Activated T-cell treated with anti-CD3 and anti-CD28 coated beads, Interleukin-2, amount 50 U/mL, for 72 hours (primary cell): ENCODE data around the gene DUSP5. TPM values are rescaled to one million over a fixed set of nuclear protein-coding genes. Genes with fewer than 3 reads are reported as not detected.

ENCODE experiments used
- ATAC-seq, 2 donors: fragments of 150-1000 bp; cut with Tn5 transposase; replicated peaks in 1 of 2; 2 replicates each; pipeline ENCODE4 v1.10.0; 2021; ENCODE audit warnings: moderate library complexity in 2 of 2, mild to moderate bottlenecking in 1 of 2
- DNase-seq, 2 donors: peaks; one replicate each; pipeline ENCODE4 v3.0.0; 2021 to 2022; ENCODE audit warnings: mixed read lengths in 1 of 2
- H3K27ac Mint-ChIP-seq: one replicate; pipeline ENCODE4 v1.8.0; 2022; ENCODE audit warnings: mild to moderate bottlenecking, moderate library complexity, mixed read lengths
- H3K27me3 Mint-ChIP-seq: one replicate; pipeline ENCODE4 v1.8.0; 2022; ENCODE audit warnings: low read depth, mixed read lengths
- H3K36me3 Mint-ChIP-seq, 2 donors: one replicate each; pipeline ENCODE4 v1.8.0; 2022; ENCODE audit warnings: mixed read lengths in 2 of 2, mild to moderate bottlenecking in 1 of 2; ENCODE audit not compliant: insufficient read depth in 2 of 2
- H3K4me1 Mint-ChIP-seq: one replicate; pipeline ENCODE4 v1.8.0; 2022; ENCODE audit warnings: low read depth, mixed read lengths
- H3K4me3 Mint-ChIP-seq, 2 donors: one replicate each; pipeline ENCODE4 v1.8.0; 2022; ENCODE audit warnings: mild to moderate bottlenecking in 2 of 2, mixed read lengths in 2 of 2, moderate library complexity in 2 of 2
- H3K9me3 Mint-ChIP-seq, 2 donors: one replicate each; pipeline ENCODE4 v1.8.0; 2022; ENCODE audit warnings: mixed read lengths in 2 of 2
- total RNA-seq, 2 donors: library from RNA; stranded (reverse); gene quantifications; one replicate each; pipeline ENCODE4 v1.2.3, GENCODE V29; 2022

The DUSP5 gene
- total RNA-seq, 2 donors from 2014 or later = 122 to 242 TPM

DNA sequence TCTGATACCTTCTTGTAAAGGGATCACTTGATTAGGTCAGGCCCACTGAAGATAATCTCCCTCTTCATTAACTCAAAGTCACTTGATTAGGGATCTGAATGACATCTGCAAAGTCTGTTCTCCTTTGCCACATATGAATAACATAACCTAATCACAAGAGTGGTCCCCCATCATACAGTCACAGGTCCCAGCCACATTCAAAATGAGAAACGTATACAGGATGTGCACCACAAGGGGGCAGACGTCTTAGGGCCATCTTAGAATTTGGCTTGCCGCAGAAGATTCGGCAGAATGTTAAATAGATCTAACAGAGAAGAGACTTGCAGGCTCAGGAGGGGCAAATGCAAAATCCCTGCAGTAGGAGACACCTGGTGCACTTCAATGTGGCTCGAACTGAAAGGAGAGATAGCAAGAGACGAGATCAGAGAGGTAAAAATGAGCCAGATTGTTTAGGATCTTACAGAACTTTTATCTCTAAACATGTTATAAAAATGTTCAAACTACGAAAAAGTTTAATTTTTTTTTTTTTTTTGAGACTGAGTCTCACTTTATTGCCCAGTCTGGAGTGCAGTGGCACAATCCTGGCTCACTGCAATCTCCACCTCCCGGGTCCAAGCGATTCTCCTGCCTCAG, 59.4 kb downstream of the DUSP5 start:
- Mint-ChIP-seq H3K4me3 (peak overlapping the region in 1 of 2 donors; percentile 23), H3K27me3 (peaks cover 26% of the 10 kb centered on the region), H3K27ac (no peak overlapping the region), H3K9me3 (peaks cover 0 to 2% of the 10 kb centered on the region in 2 donors), H3K4me1 (peaks cover 8% of the 10 kb centered on the region), H3K36me3 (no peaks in the 10 kb centered on the region)
- peak; percentile 62 to 75 for DNase-seq
- ATAC-seq = peak; percentile 88 to 89

DNA sequence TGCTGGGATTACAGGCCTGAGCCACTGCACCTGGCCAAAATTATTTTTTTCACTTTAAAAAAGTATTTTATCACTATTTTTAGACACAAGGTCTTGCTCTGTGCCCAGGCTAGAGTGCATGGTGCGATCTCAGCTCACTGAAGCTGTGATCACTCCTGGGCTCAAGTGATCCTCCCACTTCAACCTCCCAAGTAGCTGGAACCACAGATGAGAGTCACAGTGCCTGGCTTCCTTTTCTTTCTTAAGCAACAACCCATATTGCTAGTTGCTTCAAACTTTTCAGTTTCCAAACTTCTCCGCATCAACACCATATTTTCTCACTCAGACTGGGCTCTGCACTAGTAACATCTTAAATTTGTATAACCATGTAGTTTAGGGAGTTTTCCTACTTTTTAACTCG, 60.3 kb downstream of the DUSP5 start:
- peaks cover 8% of the 10 kb centered on the region for H3K4me1 Mint-ChIP-seq
- peaks cover 20% of the 10 kb centered on the region for H3K27me3 Mint-ChIP-seq
- ATAC-seq = no peak

GRCh38 chr10:110560012-110560411, 62.3 kb downstream of the DUSP5 start:
- Mint-ChIP-seq H3K4me3 (no peak overlapping the region), H3K27me3 (peaks cover 33% of the 10 kb centered on the region), H3K27ac (no peak overlapping the region), H3K36me3 (no peaks in the 10 kb centered on the region), H3K4me1 (peaks cover 8% of the 10 kb centered on the region), H3K9me3 (no peaks in the 10 kb centered on the region)
- no peak for ATAC-seq
- no peak for DNase-seq

More for the DNA sequence above, 60.3 kb downstream of the DUSP5 start:
- no peaks in the 10 kb centered on the region for H3K36me3 Mint-ChIP-seq
- no peak for DNase-seq
- no peak overlapping the region for H3K4me3 Mint-ChIP-seq
- no peak overlapping the region for H3K27ac Mint-ChIP-seq
- no peaks in the 10 kb centered on the region for H3K9me3 Mint-ChIP-seq

Other genes starting within 250 kb of the DUSP5 start
- gene SMNDC1, start 193.0 kb upstream of the DUSP5 start, total RNA-seq = 10 to 100 TPM; 49.2 to 54.6 TPM
- 10 to 100 TPM; 79.7 to 85.6 TPM for gene SMC3, start 69.8 kb downstream of the DUSP5 start, total RNA-seq
- under 1 TPM; 0.37 to 0.72 TPM for gene RBM20, start 146.4 kb downstream of the DUSP5 start, total RNA-seq